Renal cortical epithelial cell (primary cell): ENCODE data around the gene ZHX3. TPM values are rescaled to one million over a fixed set of nuclear protein-coding genes. Genes with fewer than 3 reads are reported as not detected.

Source experiments
- DNase-seq: peaks from one replicate; pipeline ENCODE4 v3.0.0-alpha.2; 2011; ENCODE audit warnings: low read depth
- total RNA-seq: library from RNA; depleted of rRNA; stranded (reverse); fragments of >200 nt; gene quantifications from 2 replicates; pipeline ENCODE4 v1.2.3, GENCODE V29; 2014

Gene ZHX3
- total RNA-seq, 1 donor from 2014 or later: 59.4 TPM

- DNase-seq: no peak
Observed at GRCh38 chr20:41171736-41172295, 145.7 kb downstream of the ZHX3 start.

- DNase-seq: no peak
Observed at GRCh38 chr20:41170386-41171105, 147.0 kb downstream of the ZHX3 start.

GRCh38 chr20:41169791-41170351 is 147.7 kb downstream of the ZHX3 start:
- DNase-seq: peak; percentile 17

- DNase-seq: no peak
Observed at GRCh38 chr20:41169162-41169690, 148.3 kb downstream of the ZHX3 start.

GRCh38 chr20:41168281-41169161 is 149.0 kb downstream of the ZHX3 start:
- no peak for DNase-seq

GRCh38 chr20:41167481-41168253 is 149.9 kb downstream of the ZHX3 start:
- DNase-seq: no peak

- DNase-seq: no peak
Observed at GRCh38 chr20:41167118-41167470, 150.4 kb downstream of the ZHX3 start.

GRCh38 chr20:41166201-41167117 is 151.1 kb downstream of the ZHX3 start:
- no peak for DNase-seq

- DNase-seq: no peak
Observed at GRCh38 chr20:41165001-41165882, 152.3 kb downstream of the ZHX3 start.

GRCh38 chr20:41163821-41164220 is 153.7 kb downstream of the ZHX3 start:
- DNase-seq: no peak

- DNase-seq: no peak
Observed at GRCh38 chr20:41162396-41162795, 155.1 kb downstream of the ZHX3 start.

GRCh38 chr20:41161886-41162285 is 155.6 kb downstream of the ZHX3 start:
- no peak for DNase-seq

- no peak for DNase-seq
Observed at GRCh38 chr20:41160686-41161085, 156.8 kb downstream of the ZHX3 start.

- no peak for DNase-seq
Observed at GRCh38 chr20:41159547-41159946, 158.0 kb downstream of the ZHX3 start.

GRCh38 chr20:41158082-41158625 is 159.4 kb downstream of the ZHX3 start:
- DNase-seq: no peak

- DNase-seq: no peak
Observed at GRCh38 chr20:41155261-41155660, 162.3 kb downstream of the ZHX3 start.

GRCh38 chr20:41154436-41155176 is 162.9 kb downstream of the ZHX3 start:
- no peak for DNase-seq

- DNase-seq: no peak
Observed at GRCh38 chr20:41152108-41152757, 165.3 kb downstream of the ZHX3 start.
